ENCODE data around the gene CHRM1.

CHRM1 gene

DNA sequence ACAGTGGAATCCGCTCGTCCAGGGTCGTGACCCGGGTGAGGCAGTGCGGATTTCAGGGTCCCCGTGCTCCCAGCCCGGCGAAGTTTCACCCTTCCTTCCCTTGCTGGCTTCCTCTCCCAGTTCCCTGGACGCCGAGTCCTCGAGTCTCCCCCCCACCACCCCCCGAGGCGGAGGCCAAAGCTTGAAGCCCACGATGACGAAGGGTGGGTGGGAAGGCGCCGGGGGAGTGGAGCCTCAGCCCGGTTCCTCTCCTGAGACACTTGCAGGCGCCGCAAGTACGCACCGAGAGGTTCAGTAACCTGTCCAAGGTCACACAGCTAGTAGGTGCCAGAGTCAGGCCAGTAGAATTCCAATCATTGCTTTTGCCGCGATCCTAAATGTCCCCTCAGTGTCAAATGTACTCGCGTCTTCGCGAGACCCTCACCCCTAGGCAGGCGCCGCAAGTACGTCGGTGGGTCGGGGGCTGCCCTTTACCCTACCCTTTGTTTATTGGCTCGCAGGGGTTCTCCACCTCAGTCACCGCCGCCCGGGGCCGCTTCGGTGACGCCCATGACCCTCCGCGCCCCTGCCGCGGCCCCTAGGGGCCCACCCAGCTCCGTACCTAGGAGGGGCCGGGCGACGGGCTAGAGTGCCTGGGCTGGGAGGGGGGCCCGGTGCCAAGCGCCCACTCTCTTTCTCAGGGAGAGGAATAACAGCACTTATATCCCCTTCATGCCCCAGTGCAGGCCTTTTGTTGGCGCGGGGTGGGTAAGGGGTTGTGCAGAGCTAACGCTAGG lies 5.7 kb upstream of the CHRM1 start:
- DNase-seq (ENCODE audit: low read depth in 3 of 3, low spot score in 1 of 3) = no peak

DNA sequence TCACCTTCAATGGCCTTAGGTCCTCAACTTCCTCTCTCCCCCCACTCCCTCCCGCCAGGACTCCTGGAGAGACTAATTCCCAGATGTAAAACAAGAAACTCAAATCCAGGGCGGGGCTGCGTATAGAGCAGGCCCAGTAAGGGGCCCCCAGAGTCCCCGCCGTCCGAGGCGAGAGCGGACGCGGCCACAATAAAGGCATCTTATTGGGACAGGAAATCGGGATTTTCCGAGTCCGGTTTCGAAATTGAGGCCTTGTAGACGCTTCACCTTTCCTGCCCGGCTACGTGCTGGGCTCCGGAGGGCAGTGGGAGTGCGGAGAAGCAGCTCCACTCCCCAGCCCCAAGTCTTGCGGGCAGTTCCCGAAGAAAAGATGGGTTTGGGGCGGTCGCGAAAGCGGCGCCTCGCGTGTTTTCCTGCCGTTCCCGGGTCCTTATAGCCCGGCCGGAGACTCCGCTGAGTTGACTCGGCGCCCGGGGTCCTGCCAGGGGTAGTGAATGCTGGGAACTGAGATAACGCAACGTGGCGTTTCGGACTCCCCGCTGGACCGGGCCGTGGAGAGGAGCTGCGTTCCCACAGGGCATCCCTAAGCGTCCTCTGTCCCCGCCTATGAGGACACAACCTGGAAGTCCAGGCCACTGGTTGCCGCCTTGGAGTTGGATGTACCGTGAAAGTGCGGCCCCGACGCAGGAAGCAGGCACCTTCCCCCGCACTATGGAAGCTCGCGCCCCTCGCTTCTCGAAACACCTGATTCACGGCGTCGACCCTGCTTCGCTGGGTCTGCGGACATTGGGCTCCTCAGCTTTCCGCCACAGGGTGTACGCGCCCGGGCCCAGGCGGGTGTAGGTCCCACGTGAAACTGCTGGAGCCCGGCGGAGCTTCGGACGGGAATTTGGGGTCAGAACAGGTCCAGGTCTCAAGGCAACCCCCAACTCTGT lies 4.8 kb upstream of the CHRM1 start:
- DNase-seq (ENCODE audit: low read depth in 3 of 3, low spot score in 1 of 3) = no peak

DNA sequence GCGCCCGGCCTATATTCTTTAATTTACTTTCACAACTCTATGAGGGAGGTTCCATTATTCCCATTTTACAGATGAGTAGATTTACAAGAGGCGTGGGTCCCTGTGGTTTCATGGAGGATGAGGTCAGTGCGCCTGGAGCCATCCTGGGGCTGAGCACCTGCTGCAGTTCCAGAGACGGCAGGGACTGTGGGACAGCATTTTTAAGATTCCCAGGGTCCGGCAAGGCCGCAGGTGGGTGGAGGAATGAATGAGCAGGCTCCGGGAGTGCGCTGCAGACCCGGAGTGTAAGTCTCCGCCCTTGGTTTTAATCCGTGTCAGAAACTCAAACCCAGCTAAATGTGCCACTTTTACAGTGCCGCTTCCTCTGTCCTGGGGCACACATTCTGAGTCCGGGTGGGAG lies 4.1 kb upstream of the CHRM1 start:
- DNase-seq (ENCODE audit: low read depth in 3 of 3, low spot score in 1 of 3) = no peak

DNA sequence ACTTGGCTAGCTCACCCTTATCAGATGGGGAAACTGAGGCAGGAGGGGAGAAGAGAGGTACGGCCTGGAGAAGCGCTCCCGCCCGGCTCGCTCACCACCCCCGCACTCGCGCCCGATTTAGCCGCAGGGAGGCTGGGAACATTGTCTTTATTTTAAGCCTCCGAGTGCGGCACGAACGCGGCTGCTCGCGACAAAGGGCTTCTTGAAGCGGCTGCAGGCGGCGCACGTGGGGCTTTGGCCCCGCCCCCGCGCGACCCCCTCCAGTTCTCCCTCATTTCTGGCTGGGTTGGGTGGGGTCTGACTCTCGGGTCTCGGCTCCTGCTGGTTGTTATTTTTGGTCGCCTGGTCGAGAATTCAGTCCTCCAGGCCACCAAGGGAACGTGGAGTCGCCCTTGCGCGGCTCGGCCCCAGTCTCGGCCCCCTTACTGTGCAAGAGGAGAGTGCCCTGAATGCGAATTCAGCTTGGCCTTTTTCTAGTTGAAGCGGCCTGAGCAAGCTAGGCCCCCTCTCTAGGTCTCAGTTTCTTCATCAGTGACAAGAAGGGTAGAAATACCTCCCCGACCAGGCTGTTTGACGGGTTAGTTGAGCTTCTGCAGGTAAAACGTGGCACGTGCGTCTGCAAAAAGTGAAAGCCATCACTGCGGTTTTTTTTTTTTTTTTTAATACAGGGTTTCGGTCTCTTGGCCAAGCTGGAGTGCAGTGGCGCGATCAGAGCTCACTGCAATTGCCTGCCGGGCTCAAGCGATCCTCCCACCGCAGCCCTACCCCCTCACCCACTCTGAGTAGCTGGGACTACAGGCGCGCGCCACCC lies 2.6 kb upstream of the CHRM1 start:
- no peak for DNase-seq (ENCODE audit: low read depth in 3 of 3, low spot score in 1 of 3)

DNA sequence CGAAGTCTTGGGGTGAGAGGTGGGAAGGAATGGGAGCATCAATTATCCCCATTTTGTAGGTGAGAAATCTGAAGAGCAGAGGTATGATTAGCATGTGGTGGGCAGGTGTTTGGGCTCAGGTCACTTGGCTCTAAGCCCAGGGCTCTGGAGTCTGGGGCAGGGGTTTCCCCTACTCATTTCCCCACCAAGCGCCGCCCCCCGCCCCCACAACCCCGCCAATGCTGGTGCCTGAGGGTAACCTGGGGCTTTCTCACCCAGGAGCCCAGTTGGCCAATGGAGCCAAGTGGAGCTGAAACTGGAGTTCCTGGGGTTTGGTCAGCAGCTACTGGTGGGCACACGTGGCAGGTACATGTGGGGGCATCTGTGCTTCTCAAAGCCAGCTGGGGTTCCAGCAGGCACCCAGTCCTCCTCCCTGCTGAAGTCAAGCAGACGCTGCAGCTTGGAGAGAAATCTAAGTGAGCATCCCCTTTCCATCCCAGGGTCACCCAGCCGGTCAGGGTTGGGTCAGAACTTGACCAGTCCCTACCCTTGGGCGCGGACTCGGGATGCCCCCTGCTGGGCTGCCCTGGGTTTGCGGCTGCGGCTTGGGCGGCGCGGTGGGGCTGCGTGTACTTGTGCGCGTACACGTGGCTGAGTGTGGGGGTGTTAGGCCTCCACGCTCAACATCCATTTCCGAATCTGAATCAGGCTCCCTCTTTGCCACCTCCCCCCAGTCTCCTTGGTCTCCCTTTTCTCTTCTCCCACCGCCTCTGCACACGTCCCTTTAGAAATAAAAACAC lies 1.7 kb upstream of the CHRM1 start:
- DNase-seq (ENCODE audit: low read depth in 3 of 3, low spot score in 1 of 3) = no peak

DNA sequence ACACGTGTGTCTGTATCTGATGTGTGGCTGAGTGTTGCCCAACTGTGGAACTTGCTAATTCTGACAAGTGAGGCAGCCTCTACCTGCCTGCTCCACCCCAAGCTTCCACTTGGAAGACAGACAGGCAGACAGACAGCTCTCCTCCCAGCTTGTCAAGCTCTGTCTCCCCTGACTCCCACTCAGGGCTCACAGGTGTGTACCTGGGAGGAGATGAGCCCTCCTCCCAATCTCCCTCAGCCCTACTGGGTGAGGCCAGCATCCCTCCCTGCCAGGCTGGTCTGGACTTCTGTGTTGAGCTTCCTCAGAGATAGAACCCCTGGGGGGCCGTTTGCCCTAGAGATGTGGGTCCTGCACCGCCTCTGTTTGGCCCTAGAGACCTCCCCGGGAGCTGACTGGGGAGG lies 1.0 kb upstream of the CHRM1 start:
- DNase-seq (ENCODE audit: low read depth in 3 of 3, low spot score in 1 of 3) = no peak

DNA sequence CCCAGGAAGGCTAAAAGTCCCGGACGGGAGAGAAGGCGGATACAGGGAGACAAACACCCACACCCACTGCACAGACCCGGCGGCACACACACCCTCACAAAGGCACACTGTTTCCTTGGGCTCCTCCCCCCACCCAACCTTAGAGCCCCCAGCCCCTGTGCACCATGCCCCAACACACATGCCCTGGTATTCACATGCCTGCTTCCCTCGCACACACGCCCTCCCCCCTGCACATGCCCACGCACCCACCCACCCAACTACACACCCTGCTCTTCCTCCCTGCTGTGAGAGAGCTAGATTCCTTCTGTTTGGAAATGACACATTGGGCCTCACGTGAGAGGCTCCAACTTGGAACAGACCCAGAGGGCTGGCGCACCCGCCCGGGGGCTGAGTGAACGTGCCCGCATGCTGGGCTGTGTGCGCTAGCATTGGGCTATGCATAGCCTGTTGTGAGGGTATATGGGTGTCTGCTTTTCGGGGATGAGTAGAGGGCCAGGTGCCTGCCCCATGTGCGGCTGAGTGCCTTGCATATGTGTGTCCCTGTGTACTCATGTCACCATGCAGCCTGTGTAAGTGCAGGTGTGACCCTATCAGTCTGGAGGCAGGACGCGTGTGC lies 518 bp upstream of the CHRM1 start:
- DNase-seq (ENCODE audit: low read depth in 3 of 3, low spot score in 1 of 3) = no peak

DNA sequence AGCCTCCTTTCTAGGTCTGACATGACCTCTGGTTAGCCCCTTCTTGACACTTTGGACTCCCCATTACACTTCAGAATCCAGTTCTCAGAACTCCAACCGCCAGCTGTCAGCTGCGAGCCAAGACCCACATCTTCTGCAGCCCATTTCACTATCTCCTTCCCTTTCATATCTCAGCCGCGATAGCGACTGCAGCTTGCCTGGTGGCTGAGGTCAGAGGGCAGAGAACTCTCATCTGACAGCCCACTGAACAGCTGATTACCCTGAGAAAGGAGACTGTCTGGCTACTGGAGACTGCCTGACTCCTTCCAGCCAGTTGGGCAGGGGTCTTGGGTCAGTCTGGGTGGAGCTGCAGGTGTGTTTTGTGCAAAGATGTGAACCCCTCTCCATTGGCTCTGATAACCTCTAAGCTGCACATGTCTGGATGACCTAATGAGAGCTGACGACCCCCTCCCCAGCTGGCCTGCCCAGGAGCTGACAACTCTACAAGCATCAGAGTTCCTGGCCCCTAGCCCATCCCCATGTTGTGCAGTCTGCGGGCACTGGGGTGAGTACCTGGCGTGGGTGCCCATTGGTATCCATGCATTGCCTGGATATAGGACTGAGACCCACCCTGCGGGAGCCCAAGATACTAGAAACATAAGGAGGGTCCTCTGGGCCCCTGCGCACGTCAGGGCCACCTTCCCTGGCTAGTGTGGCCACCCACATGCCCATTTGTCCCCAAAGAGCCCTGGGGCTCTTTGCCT lies 1.1 kb downstream of the CHRM1 start:
- no peak for DNase-seq (ENCODE audit: low read depth in 3 of 3, low spot score in 1 of 3)

DNA sequence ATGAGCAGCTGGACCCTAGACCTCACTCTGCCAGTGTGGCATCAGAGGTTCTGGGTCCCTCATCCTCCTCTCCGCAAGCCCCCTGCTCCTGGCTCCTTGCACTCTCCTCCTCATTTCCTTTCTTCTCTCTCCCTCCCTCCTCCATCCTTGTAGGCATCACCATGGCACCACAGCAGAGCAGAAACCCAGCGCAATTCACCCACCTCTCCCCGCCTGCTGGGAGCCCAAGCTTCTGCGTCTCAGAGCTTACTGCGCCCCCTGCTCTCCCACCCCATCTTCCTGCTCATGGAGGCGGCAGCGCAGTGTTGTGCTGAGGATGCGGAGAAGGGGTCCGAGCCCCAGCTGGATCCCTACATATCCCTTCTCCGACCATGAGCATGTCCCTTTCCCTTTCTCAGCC lies 1.7 kb downstream of the CHRM1 start:
- DNase-seq (ENCODE audit: low read depth in 3 of 3, low spot score in 1 of 3) = no peak

DNA sequence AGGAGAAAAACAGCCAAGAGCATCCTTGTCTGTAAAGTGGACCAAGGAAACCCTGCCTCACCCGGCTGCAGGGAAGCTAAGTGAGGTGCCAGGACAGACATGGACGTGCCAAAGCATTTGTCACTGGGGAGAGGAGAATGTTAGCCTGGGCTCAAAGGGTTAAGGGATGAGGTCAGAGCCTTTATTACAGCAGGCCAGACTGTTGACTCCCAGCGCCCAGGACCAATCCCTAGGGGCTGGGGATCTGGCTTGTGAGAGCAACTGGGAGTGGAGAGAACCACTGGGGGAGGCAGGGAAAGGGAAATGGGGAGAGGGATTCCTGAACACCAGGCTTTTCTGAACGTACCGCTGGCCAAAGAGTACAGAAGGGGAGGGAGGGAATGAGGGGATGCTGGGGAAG lies 2.6 kb downstream of the CHRM1 start:
- DNase-seq (ENCODE audit: low read depth in 3 of 3, low spot score in 1 of 3) = no peak

DNA sequence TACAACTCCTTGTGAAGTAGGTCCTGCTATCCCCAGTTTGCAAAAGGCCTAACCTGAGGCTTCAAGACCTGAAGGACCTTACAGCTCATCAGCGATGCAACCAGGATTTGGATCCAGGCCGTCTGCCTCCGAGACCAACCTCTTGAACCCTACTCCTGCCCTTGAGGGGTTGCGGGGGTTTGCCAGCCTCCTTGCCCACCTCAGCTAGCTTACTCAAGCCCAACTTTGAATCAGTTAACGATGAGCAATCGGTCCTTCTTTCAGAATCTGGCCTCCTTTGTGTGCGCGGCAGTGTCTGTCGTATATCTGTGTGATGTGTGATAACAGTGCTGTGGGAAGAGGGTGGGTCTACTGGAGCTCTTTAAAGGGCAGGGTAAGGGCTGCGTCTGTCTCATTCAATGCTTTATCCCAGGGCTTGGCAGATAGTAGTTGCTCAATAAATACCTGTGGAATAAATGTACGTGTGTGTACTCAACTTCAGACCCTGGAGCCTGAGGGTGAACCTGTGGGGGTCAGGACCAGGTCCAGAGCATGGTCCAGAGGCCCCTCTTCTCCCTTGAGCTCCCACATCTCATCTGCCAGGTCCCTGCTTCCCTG lies 3.2 kb downstream of the CHRM1 start:
- DNase-seq (ENCODE audit: low read depth in 3 of 3, low spot score in 1 of 3) = no peak

DNA sequence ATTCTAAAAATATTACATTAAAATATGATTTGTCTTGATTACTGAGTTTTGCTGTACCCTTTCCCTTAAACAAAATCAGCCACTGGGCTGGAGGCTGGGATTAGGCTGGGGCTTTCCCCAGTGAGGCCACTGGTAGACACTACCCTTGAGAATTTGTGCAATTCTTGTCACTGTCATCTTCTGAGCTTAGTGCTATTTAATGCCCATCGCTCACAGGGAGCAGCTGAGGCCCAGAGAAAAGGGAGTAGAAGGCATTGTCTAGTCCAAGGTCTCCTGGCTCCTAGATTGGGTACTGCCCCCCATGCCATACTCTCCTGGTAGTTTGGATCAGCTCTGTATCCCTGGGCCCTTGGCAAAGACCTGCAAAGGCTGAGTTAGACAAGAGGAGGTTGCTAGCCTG lies 6.7 kb downstream of the CHRM1 start:
- no peak for DNase-seq (ENCODE audit: low read depth in 3 of 3, low spot score in 1 of 3)

DNA sequence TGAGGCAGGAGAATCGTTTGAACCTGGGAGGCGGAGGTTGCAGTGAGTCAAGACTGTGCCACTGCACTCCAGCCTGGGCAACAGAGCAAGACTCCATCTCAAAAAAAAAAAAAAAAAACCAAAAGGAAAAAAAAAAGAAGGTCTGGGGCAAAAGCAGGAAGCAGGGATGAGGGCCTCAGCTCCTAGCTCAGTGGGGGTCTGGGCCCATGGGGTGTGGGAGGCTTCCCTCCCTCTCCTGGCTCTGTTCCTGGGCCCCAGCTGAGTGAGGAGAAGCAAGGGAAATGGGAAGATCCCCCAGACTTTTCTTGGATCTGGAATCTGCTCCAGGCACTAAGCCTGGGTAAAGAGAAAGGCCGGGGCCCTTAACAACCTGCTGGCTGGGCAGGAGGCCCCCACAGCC lies 8.9 kb downstream of the CHRM1 start:
- DNase-seq (ENCODE audit: low read depth in 3 of 3, low spot score in 1 of 3) = no peak

DNA sequence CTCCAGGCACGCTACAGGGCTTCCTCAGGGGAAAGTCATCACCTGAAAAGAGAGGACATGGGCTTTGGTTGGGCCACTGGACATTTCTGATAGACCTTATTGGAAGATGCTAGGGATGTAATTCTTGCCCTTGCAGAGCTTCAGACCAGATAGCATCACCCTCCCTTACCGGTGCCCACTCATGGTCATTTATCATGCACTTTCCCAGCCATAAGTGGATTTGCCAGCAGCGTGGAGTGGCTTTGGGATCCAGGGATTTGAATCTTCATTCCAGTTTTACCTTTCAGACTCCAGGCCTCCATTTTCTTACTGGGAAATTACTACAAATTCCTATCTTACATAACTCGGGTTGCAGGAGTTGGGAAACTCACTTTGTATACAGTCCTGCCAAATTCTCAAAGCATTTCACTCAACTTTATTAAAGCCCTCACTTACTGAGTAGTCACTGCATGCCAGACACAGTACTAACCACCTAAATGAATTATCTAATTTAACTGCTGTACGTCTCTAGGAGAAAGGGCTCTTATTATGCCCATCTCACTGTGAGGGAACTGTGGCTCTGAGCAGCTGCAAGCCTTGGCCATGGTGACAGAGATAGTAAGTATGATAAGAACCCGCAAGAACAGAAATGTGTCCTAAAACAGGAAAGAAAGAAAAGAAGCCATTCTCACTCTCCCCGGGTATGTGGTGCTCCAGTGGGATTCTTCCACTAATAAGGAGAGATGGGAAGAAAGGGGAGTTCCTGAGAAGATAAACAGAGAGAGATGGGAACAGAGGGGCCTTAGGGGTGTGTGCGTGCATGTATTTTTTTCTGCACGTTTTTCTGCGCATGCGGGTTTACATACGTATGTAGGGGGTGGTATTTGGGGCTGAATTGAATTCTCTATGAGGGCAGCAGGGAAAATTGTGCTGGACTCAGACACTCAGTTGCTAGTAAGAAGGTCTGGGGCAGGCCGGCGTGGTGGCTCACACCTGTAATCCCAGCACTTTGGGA lies 9.7 kb downstream of the CHRM1 start:
- no peak for DNase-seq (ENCODE audit: low read depth in 3 of 3, low spot score in 1 of 3)

DNA sequence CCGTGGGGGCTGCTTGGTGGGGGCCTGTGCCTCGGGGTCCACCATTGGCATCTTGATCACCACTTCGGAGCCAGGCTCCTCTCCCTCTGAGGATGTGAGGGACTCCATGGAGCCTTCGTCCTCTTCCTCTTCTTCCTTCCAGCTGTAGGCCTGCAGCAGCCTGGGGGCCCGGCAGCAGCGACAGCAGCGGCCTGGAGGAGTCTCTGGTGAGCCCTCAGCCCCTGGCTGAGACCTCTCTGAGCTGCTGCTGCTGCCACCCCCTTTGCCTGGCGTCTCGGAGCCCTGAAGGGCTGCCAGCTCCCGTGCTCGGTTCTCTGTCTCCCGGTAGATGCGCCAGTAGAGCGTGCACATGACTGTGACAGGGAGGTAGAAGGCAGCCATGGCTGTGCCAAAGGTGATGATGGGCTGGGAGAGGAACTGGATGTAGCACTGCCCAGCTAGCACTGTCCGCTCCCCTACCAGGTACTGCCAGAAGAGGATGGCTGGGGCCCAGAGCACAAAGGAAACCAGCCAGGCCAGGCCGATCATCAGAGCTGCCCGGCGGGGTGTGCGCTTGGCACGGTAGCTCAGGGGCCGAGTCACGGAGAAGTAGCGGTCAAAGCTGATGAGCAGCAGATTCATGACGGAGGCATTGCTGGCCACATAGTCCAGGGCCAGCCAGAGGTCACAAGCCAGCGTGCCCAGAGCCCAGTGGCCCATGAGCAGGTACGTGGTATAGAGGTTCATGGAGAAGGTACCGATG lies 10.9 kb downstream of the CHRM1 start:
- no peak for DNase-seq (ENCODE audit: low read depth in 3 of 3, low spot score in 1 of 3)

DNA sequence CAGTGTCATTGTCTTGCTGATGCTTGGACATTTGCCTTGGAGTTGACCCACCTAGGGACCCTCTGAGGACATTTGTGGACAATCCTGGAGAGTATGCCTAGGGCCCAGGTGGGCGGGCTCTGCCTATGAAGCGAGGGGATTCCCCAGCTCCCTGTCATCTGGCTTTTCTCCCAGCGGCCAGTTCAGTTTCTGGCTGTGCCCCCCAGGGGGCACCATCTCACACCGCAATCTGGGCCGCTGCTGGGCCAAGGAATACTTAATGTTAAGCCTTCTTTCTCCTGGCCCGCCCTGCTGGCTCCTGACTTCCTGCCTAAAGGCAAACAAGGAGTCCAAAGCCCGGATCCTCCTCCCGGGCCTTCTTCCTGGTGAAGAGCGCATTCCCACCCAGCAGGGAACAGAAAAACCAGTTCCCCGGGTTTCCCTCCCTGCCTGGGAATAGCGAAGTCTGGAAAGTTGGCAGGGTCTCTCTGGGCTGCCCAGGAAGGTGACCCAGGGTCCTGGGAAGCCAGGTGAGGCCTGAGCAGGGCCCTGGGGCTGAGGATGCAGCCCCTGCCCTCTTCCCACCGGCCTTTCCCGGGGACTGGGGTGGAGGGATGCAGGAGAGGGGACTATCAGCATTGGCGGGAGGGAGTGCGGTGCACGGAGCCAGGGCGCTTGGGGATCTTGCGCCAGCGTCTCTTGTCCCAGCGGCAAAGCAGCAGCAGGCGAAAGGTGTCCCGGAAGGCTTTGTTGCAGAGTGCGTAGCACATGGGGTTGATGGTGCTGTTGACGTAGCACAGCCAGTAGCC lies 11.9 kb downstream of the CHRM1 start:
- no peak for DNase-seq (ENCODE audit: low read depth in 3 of 3, low spot score in 1 of 3)

All from stimulated activated CD4-positive, alpha-beta T cell treated with anti-CD3 and anti-CD28 coated beads, TNF-alpha, amount 100 ng/mL, for 1 hour (primary cell).